ENCODE results near the gene DNAI7.

Gene DNAI7

DNA sequence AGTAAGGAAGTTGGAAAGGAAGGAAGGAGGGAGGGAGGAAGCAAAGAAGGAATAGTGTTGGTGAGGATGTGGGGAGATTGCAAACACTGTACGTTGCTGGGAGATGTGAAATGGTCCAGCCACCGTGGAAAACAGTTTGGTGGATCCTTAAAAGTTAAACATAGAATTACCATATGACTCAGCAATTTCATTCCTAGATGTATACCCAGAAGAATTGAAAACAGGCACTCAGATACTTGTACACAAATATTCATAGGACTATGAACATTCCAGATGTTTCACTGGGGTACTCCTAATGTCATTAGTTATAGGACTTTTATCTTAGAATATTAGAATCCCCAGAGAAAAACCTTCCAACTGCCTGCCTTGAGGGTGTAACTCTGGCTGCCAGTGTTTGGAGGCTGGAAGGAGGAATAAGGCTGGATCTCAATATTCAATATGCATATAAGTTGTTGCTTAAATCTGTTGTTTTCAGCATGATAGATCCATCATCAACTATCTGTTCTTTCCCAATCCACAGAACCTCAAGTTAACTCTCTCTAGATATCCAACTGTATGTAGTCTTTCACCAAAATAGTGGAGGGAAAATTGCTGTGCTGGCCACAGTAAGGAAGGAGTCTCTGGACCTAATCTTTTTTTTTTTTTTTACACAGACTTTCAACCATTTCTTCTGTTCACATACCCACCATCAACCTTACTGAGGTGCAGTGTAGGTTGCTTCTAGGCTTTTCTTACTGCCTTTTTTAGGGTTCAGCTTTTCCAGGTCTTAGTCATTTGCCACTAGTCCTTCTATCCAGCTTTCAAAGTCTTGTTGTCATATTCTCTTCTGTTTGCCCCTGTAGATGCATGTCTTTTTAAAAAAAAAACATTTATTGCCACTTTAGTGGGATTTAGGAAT lies 94.5 kb downstream of the DNAI7 start:
- no peak for DNase-seq (ENCODE audit: low read depth, low spot score)

DNA sequence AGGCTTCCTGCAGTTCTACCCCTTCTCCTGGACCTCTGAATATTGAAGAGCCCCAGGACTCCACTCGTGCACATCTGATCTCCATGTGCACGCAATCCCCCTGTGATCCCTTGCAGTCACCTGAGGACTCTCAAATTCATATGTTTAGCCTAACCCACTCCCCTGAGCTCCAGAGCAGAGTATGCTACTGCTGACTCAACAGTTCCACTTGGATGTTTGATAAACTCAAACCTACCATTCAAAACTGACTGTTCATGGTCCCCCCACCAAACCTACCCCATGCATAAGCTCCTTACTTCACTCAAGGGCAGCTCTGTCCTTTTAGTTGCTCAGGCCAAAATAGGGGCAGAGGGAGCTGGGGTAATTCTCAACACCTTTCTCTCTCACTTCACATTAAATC lies 96.0 kb downstream of the DNAI7 start:
- DNase-seq (ENCODE audit: low read depth, low spot score): no peak

DNA sequence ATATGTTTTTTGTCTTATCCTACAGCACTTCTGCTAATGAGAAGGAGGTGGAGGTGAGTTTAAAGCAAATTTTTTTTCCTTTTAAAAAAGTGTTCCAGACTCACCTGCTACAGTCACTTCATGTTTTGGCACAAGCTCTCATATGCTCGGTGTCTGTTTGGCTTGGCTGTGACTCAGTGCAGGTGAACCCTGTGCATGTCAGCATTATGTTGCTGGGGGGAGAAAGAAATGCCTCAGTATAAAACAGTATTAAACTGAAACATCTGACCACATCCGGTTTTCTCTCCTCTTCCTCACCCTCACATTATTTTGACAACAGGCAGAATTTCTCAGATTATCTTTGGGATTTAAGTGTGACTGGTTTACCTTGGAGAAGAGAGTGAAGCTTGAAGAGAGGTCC lies 105.2 kb downstream of the DNAI7 start:
- DNase-seq (ENCODE audit: low read depth, low spot score): no peak

DNA sequence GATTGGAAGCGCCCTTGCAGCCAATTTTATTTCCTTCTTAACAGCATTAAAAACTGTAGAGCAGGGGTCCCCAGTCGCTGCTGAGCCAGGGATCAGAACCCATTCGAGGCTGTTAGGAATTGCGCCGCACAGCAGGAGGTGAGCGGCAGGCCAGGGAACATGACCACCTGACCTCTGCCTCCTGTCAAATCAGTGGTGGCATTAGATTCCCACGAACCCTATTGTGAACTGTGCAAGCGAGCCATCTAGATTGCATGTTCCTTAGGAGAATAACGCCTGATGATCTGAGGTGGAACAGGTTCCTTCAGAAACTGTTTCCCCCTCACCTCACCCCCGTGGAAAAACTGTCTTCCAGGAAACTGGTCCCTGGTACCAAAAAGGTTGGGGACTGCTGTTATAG lies 107.4 kb downstream of the DNAI7 start:
- DNase-seq (ENCODE audit: low read depth, low spot score): no peak

DNA sequence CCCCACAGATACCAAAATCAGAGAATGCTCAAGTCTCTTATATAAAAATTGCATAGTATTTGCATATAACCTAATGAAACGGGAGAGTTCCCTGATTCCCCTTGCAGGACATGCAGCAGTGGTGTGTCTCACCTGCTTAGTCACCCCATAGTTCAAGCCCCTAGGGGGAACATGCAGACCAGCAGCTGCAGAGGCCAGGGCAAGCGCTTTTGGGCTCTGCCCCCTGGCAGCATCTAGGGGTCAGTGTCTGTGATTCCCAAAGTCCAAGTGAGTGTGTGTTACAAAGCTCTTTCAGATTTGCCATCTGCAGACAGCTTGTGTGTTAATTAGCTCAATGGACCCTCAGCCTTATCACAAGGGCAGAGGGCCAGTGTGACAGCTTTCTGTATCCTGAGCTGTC lies 110.1 kb downstream of the DNAI7 start:
- DNase-seq (ENCODE audit: low read depth, low spot score): no peak

DNA sequence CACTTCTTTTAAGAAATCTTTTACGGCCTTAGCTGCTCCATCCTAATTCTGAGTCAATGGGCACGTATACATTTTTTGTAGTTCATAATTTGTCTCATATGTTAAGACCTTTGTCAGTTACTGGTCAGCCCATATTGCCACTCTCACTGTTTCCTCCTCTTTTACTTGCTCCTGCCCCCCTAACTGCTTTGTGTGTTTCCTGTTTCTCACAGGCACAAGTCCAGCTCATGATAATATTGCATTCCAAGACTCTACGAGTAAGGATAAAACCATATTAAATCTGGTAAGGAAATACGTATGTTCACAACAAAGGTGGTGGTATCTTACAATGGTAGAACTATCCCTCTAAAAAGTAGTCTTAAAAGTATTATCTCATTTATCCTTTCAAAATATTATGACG lies 111.7 kb downstream of the DNAI7 start:
- DNase-seq (ENCODE audit: low read depth, low spot score): no peak

DNA sequence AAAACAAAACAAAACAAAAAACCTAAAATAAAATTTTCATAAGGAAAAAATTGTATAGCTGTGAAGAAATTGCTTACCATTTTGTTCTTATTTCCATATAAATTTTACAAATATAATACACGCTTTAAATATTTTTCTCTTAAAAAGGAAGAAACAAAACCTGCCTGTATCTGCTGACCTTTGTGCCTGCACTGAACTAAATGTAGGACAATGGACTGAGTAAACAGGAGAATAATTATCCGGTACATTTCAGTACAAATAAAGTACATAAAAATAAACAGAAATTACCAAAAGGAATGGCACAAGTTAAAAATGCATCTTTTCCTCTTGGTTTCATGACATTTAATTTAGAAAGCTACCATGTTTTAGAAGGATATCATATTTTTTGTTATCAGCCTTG lies 112.3 kb downstream of the DNAI7 start:
- DNase-seq (ENCODE audit: low read depth, low spot score): no peak

DNA sequence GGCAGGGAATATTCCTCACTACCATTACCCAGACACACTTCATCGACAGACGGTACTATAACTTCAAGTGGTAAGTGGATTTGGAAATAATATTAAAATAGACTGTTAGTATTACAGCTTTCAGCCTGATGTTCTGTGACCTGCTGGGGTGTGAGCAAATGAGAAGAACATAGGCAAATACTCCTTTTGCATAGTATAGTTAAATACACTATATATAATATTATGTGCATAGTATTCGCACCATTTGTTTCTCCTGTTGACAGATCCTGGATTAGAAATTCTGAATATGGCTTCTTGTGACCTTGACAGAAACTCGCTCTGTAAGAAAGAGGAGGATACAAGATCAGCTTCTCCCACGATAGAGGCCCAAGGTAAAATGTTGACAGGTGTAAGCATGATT lies 115.6 kb downstream of the DNAI7 start:
- no peak for DNase-seq (ENCODE audit: low read depth, low spot score)

DNA sequence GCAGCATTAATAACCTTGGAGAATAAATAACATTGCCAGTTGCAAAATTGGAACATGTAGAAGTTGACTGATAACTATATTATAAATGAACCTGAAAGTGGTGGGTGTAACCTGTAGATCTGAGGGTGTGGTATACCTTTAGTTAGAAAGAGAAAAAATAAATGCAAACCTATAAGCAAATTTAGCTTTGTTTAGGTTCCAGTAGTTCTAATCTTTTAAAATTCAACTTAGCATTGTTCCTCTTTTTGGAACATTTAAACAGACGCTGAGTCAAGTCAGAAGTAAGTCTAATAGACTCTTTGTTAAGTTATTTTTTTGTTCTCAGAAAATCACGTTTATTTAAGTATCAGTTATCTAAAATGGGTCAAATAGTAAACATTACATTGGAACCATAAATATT lies 120.0 kb downstream of the DNAI7 start:
- no peak for DNase-seq (ENCODE audit: low read depth, low spot score)

DNA sequence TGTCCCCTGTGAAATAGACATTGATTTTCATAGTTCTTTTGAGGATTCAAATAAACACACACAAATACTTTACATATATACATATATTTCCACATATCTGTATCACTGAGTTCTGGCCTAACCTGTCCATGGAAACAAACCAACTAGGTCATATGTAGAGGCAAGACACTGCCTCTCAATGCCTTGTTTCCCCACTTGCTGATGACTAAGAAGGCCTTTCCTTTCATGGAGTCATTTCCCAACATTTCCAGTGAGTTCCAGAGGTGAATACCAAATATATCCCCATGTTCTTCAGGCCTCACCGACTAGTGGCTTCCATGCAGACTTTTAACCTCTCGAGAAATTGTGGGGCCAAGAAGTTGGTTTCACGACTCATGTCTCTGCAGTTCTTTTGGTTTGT lies 120.8 kb downstream of the DNAI7 start:
- no peak for DNase-seq (ENCODE audit: low read depth, low spot score)

DNA sequence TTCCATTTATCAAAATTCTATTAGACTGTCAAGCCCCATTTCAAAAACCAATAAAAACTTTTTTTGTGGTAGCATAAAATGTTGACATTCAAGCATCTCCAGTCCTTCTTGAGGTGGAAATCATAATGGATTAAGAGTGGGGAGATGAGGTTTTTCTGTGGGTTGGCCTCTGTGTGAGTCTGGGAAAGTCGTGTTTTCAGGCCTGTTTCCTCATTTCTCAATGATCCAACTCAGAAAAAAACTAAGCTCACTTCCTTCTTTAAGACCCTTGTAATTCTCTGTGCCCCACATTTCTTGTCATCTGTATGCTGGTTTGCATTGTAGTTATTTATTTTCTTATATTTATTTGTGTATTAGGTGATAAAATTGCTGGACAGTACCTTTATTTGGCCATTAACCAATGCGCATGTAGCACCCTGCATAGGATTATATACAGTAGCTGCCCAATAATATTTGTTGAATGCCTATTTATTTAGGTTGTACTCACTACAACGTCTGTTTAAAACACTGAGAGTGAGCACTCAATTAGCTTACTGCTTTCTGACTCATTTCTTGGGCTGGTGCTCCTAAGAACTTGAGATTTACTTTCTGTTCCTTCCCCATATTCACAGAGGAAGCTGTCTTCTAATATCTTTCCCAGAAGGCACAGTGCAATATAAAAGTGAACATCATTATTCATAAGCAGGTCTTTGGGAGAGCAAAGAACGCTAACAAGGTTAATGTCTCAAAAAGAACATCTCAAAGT lies 121.9 kb downstream of the DNAI7 start:
- DNase-seq (ENCODE audit: low read depth, low spot score): no peak

DNA sequence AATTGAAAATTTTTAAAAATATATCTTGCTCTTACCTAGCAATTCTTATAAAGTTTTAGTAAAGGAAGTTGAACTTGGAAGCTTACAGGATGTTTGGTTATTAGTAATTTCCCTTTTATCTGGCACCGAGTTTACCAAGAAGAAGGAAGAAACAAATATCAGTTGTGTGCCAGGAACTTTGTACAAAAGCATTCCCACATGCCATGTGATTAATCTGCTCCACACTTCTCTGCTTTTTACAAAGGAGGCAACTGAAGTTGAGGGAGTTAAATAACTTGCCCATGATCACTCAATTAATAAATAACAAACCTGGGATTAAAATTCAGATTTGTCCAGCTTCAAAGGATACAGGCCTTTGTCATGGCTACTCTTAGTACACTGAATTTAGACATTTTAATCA lies 123.6 kb downstream of the DNAI7 start:
- no peak for DNase-seq (ENCODE audit: low read depth, low spot score)

DNA sequence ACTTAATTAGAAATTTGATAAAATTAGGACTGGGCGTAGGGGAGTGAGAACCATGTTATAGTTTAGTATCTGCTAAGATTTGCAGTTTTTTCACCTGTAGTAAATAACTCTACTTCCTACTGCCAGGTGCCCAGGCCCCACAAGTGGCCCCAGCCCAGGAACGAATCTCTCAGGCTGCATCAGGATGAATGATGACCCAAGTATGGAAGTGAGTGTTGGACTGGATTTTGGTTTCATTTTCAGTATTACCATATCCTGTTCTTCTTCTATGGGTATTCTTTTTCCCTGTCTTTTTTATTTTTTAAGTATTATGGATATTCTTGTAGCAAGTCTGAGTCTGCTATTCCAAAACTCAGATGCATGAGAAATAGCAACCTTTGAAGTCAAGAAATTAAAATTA lies 125.7 kb downstream of the DNAI7 start:
- no peak for DNase-seq (ENCODE audit: low read depth, low spot score)

DNA sequence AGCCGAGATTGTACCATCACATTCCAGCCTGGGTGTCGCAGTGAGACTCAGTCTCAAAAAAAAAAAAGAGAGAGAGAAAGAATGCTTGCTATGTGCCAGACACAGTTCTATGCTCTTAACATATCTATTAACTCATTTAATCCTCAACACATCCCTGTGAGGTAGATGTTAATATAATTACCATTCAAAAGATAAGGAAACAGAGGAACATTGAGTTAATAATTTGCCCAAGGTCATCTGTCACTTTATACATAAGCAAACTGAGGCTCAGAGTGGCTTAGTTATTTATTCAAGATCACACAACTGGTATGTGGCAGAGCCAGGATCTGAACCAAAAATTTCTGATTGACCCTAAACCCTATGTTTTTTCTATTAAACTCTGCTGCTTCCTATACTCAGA lies 129.9 kb downstream of the DNAI7 start:
- DNase-seq (ENCODE audit: low read depth, low spot score): no peak

DNA sequence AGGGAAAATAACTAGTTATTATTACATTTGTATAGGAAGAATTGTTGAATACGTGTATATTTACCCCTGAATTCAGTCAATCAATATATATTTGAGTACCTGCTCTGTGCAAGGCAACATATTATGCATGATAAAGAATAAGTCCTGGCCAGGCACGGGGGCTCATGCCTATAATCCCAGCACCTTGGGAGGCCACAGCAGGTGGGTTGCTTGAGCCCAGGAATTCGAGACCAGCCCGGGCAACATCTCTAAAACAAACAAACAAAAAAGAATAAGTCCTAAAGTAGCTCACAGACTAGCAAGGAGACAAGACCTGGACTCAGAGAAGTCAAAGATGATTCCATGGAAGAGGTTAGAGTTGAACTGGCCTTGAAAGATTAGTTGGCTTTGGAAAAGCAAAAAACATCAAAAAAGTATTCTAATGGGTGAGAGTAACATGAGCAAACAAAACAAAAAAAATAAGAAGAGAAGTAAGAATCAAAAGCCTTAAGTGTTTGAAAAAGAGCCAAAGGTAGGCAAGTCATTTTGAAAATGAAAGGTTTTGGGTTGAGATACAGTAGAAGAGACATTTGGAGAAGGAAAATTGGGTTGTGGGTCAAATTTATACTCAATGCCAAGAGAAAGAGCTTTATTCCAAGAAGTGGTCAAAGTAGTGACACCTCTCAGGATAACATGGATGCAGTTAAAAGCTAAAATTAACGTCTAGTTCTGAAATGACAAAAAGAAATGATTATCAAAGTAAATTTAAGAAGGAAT lies 130.9 kb downstream of the DNAI7 start:
- no peak for DNase-seq (ENCODE audit: low read depth, low spot score)

DNA sequence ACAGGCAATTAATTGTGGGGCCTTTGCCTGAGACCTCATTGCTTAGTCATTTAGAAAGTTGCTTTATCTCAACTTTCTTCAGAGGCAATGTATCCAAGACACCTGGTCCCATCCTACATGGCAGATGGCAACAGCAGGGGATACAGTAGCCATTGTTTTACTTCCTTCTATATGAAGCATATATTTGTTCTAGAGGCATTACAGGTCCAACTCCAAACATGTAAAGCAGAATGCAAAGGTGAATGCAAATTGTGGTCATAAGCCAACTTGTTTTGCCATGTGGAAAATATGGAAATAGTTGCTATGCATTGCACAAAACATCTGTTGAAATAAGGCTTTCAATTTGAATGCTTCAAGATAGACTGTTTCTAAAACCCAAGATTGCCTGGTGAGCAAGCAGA lies 136.3 kb downstream of the DNAI7 start:
- DNase-seq (ENCODE audit: low read depth, low spot score): no peak
